HCT116 (cell line): ENCODE data around the gene SORCS2.

Experiments used
- POLR2A ChIP-seq: IDR thresholded peaks from 2 replicates; pipeline ENCODE4 v1.7.0; 2011; ENCODE audit warnings: borderline replicate concordance; ENCODE audit not compliant: insufficient read depth, insufficient read length; ENCODE audit errors: extremely low read depth
- YY1 ChIP-seq: IDR thresholded peaks from 2 replicates; pipeline ENCODE4 v1.6.1; 2011; ENCODE audit warnings: low read length, low read depth, moderate library complexity, mild to moderate bottlenecking; ENCODE audit not compliant: insufficient replicate concordance; ENCODE audit errors: extremely low read depth
- ZFX ChIP-seq: fragments of 450-650 bp; IDR thresholded peaks from 2 replicates; pipeline ENCODE4 v1.6.1; 2017
- ZNF274 ChIP-seq: fragments of 200-500 bp; sonication (Bioruptor generic); IDR thresholded peaks from 2 replicates; pipeline ENCODE4 v1.6.1; 2014; ENCODE audit warnings: mild to moderate bottlenecking, low read depth, low read length, inconsistent platforms
- TF ChIP-seq, protein P1 (sequence below), 3 experiments: fragments of 200-600 bp in 1 of 3; sonication (generic) in 1 of 3; IDR thresholded peaks in 2 of 3; conservative IDR thresholded peaks in 1 of 3; 2 replicates each; pipeline ENCODE4 v1.5.1; 2012 to 2017; ENCODE audit warnings: low read depth in 2 of 3, low read length in 2 of 3, antibody characterized with exemption in 1 of 3, borderline replicate concordance in 1 of 3, control low read depth in 1 of 3, mild to moderate bottlenecking in 1 of 3, mixed read lengths in 1 of 3, mixed run types in 1 of 3, moderate library complexity in 1 of 3; ENCODE audit not compliant: insufficient read depth in 1 of 3
- TF ChIP-seq, protein P2 (sequence below): IDR thresholded peaks from 2 replicates; pipeline ENCODE4 v1.6.1; 2012

DNA sequence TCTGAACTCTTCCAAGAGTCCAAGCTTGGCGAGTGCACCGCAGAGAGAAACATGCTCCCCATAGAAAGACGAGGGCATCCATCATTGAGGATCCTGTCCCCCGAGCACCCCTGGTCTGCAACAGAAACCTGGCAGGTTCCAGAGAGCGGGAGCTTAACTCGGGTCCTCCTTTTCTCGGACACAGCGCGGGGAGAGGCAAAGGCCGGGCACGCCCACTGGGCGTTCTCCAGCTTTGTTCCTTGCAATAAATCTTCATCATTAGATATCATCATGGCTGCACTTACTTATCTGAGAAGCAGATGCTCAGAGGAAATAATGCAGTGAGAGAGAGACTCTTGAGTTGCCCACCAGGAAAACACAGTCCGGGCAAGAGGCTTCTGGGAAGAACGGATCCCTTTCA, 332.5 kb downstream of the SORCS2 start:
- TF ChIP-seq, protein P1, sequence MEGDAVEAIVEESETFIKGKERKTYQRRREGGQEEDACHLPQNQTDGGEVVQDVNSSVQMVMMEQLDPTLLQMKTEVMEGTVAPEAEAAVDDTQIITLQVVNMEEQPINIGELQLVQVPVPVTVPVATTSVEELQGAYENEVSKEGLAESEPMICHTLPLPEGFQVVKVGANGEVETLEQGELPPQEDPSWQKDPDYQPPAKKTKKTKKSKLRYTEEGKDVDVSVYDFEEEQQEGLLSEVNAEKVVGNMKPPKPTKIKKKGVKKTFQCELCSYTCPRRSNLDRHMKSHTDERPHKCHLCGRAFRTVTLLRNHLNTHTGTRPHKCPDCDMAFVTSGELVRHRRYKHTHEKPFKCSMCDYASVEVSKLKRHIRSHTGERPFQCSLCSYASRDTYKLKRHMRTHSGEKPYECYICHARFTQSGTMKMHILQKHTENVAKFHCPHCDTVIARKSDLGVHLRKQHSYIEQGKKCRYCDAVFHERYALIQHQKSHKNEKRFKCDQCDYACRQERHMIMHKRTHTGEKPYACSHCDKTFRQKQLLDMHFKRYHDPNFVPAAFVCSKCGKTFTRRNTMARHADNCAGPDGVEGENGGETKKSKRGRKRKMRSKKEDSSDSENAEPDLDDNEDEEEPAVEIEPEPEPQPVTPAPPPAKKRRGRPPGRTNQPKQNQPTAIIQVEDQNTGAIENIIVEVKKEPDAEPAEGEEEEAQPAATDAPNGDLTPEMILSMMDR (IDR thresholded peaks at IDR 0.05 in 2 of 3, conservative IDR thresholded peaks at IDR 0.05 in 1 of 3; ENCODE audit: borderline replicate concordance in 1 of 3, insufficient read depth in 1 of 3, low read depth in 2 of 3, low read length in 2 of 3), result no peak
- TF ChIP-seq, protein P2, sequence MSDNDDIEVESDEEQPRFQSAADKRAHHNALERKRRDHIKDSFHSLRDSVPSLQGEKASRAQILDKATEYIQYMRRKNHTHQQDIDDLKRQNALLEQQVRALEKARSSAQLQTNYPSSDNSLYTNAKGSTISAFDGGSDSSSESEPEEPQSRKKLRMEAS, result no peak
- TF ChIP-seq ZFX, result no peak
- no peak for TF ChIP-seq YY1
- no peak for TF ChIP-seq ZNF274
- TF ChIP-seq POLR2A, result no peak
